GM12872 (cell line): ENCODE measurements around the gene LRP1B.

Experiments used
- CTCF ChIP-seq: IDR thresholded peaks from 3 replicates; pipeline ENCODE4 v1.5.1; 2011; ENCODE audit warnings: low read depth, mild to moderate bottlenecking, low read length, moderate library complexity; ENCODE audit not compliant: insufficient read depth

The LRP1B gene

GRCh38 chr2:141767051-141767450, 363.8 kb downstream of the LRP1B start:
- no peak for TF ChIP-seq CTCF

DNA sequence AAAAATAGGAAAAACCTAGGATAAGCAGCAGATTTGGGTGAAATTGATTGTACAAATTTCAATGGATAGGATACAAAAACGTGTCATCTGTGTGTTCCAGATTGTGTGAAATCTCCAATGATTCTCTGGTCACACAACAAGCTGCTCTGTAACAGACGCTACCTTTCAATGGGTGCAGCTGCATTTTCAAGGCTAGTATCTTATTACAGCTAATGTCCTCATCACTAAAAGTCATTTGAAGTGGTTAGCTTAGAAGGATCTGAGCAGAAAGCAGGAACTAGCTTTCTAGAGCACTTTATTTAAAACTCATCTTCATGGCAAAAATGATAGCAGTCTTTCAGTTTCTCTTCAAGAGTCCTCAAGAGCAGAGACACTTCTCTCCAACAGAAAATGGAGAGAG, 364.6 kb downstream of the LRP1B start:
- no peak for TF ChIP-seq CTCF

- TF ChIP-seq CTCF, result no peak
These were observed 382.2 kb downstream of the LRP1B start for GRCh38 chr2:141748616-141749015.

- no peak for TF ChIP-seq CTCF
These were observed 389.2 kb downstream of the LRP1B start for GRCh38 chr2:141741652-141742051.

DNA sequence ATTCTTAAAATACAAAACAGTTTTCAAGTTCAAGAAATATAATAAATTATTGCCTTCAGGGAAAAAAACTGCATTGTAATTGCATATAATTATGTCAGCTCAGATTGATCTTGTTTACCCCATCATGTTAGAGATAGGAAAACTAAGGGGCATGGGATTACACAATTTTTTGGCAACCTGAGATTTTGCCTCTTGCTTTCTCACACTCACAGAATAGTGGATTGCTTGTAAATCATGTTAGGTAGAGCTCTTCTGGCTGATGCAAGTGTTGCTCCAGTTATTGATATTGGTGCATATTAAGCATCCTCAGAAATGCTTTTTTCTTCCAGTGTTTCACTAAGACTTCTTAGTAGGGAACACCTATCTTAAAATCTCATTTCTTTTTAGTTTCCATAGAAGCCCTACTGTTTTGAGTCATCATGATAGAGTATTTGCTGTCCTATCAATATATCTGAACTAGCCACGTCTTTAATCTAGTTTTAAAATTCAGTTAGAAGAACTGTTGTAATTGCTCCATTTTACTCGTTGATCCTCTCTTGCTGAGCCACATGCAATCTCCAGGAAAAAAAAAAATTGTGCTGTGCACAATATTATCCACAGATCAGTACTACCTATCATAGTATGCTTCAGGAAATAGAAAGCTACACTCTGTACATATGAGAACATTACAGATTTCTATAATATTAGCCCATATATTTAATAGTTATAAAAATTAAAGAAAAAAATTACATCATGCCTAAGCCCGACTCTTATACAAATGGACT, 393.1 kb downstream of the LRP1B start:
- TF ChIP-seq CTCF, result no peak

GRCh38 chr2:141736466-141736865, 394.4 kb downstream of the LRP1B start:
- TF ChIP-seq CTCF, result no peak

- no peak for TF ChIP-seq CTCF
These were observed 401.9 kb downstream of the LRP1B start for GRCh38 chr2:141728886-141729285.
